GM18870 (cell line): Measurements from ENCODE around the gene PRAMEF25.
"Not testable (repeated sequence)": the region's sequence is repeated elsewhere in the genome, so short reads cannot be mapped to it uniquely, and the experiment has no call there.

Experiments used
- ATAC-seq: cut with Tn5 transposase; IDR thresholded peaks from one replicate; pipeline ENCODE4 v1.9.1; 2021; ENCODE audit warnings: moderate library complexity; ENCODE audit not compliant: unreplicated experiment

Gene PRAMEF25

GRCh38 chr1:13070474-13070873, at the start of gene PRAMEF25:
PRAMEF25 (plus strand) TSS chr1:13070774; CDS start chr1:13073694, 2,920 bp downstream.
- ATAC-seq: not testable (repeated sequence)

GRCh38 chr1:13056475-13056874, 14.1 kb upstream of the PRAMEF25 start, which contains the start of gene PRAMEF27:
PRAMEF27 (minus strand) TSS chr1:13056575; CDS start chr1:13053659, 2,916 bp downstream.
- ATAC-seq: not testable (repeated sequence)

- ATAC-seq: not testable (repeated sequence)
These were observed 46.2 kb downstream of the PRAMEF25 start, which contains the start of gene HNRNPCL2 for GRCh38 chr1:13116754-13117153. HNRNPCL2 (minus strand) TSS chr1:13116854; CDS start chr1:13116400, 454 bp downstream.
